Measurements from ENCODE around the gene XAB2.

The XAB2 gene

GRCh38 chr19:7617735-7618134 is 11.6 kb downstream of the XAB2 start:
- DNase-seq (ENCODE audit: insufficient read length) = no peak
- TF ChIP-seq POLR2A (IDR thresholded peaks at IDR 0.05; ENCODE audit: low read depth, low read length) (no peak), TAF1 (IDR thresholded peaks at IDR 0.05; ENCODE audit: borderline replicate concordance, low read depth, low read length) (no peak), POLR2AphosphoS5 (IDR thresholded peaks at IDR 0.05; ENCODE audit: low read depth, low read length) (no peak; the same call in 1 of the 2 replicates)
- no peak for FAIRE-seq

- TF ChIP-seq POLR2A (IDR thresholded peaks at IDR 0.05; ENCODE audit: low read depth, low read length) (no peak), POLR2AphosphoS5 (IDR thresholded peaks at IDR 0.05; ENCODE audit: low read depth, low read length) (no peak), TAF1 (IDR thresholded peaks at IDR 0.05; ENCODE audit: borderline replicate concordance, low read depth, low read length) (no peak)
- DNase-seq (ENCODE audit: insufficient read length) = no peak
- FAIRE-seq = no peak
These were observed 12.2 kb downstream of the XAB2 start for GRCh38 chr19:7617172-7617571.

GRCh38 chr19:7614859-7615741 is 14.2 kb downstream of the XAB2 start:
- DNase-seq (ENCODE audit: insufficient read length) (no peak), FAIRE-seq (no peak)
- no peak for TF ChIP-seq TAF1 (IDR thresholded peaks at IDR 0.05; ENCODE audit: borderline replicate concordance, low read depth, low read length)

GRCh38 chr19:7612282-7613274 is 16.8 kb downstream of the XAB2 start:
- TF ChIP-seq POLR2AphosphoS5 (IDR thresholded peaks at IDR 0.05; ENCODE audit: low read depth, low read length) (no peak), POLR2A (IDR thresholded peaks at IDR 0.05; ENCODE audit: low read depth, low read length) (no peak), TAF1 (IDR thresholded peaks at IDR 0.05; ENCODE audit: borderline replicate concordance, low read depth, low read length) (no peak)
- DNase-seq (ENCODE audit: insufficient read length) (no peak), FAIRE-seq (no peak)

GRCh38 chr19:7611541-7612279 is 17.6 kb downstream of the XAB2 start:
- DNase-seq (ENCODE audit: insufficient read length) (no peak), FAIRE-seq (no peak)
- TF ChIP-seq TAF1 (IDR thresholded peaks at IDR 0.05; ENCODE audit: borderline replicate concordance, low read depth, low read length) = no peak
- TF ChIP-seq POLR2AphosphoS5 (IDR thresholded peaks at IDR 0.05; ENCODE audit: low read depth, low read length) = no peak
- TF ChIP-seq POLR2A (IDR thresholded peaks at IDR 0.05; ENCODE audit: low read depth, low read length) = no peak

GRCh38 chr19:7610491-7611240 is 18.7 kb downstream of the XAB2 start:
- no peak for TF ChIP-seq POLR2A (IDR thresholded peaks at IDR 0.05; ENCODE audit: low read depth, low read length)
- TF ChIP-seq POLR2AphosphoS5 (IDR thresholded peaks at IDR 0.05; ENCODE audit: low read depth, low read length) = no peak
- no peak for TF ChIP-seq TAF1 (IDR thresholded peaks at IDR 0.05; ENCODE audit: borderline replicate concordance, low read depth, low read length)
- DNase-seq (ENCODE audit: insufficient read length) = no peak
- FAIRE-seq = no peak

GRCh38 chr19:7607874-7608560 is 21.3 kb downstream of the XAB2 start:
- TF ChIP-seq TAF1 (IDR thresholded peaks at IDR 0.05; ENCODE audit: borderline replicate concordance, low read depth, low read length) = no peak
- TF ChIP-seq POLR2A (IDR thresholded peaks at IDR 0.05; ENCODE audit: low read depth, low read length) = no peak
- no peak for TF ChIP-seq POLR2AphosphoS5 (IDR thresholded peaks at IDR 0.05; ENCODE audit: low read depth, low read length)
- DNase-seq (ENCODE audit: insufficient read length) (no peak), FAIRE-seq (no peak)

- TF ChIP-seq POLR2AphosphoS5 (IDR thresholded peaks at IDR 0.05; ENCODE audit: low read depth, low read length) (no peak), TAF1 (IDR thresholded peaks at IDR 0.05; ENCODE audit: borderline replicate concordance, low read depth, low read length) (no peak), POLR2A (IDR thresholded peaks at IDR 0.05; ENCODE audit: low read depth, low read length) (no peak)
- FAIRE-seq = no peak
- no peak for DNase-seq (ENCODE audit: insufficient read length)
These were observed 22.0 kb downstream of the XAB2 start for GRCh38 chr19:7607212-7607873.

- no peak for TF ChIP-seq POLR2A (IDR thresholded peaks at IDR 0.05; ENCODE audit: low read depth, low read length)
- no peak for TF ChIP-seq TAF1 (IDR thresholded peaks at IDR 0.05; ENCODE audit: borderline replicate concordance, low read depth, low read length)
- no peak for TF ChIP-seq POLR2AphosphoS5 (IDR thresholded peaks at IDR 0.05; ENCODE audit: low read depth, low read length)
- DNase-seq (ENCODE audit: insufficient read length) (no peak), FAIRE-seq (no peak)
These were observed 23.1 kb downstream of the XAB2 start for GRCh38 chr19:7606289-7606688.
